H1 (cell line): ENCODE measurements around the gene FAU. TPM values are rescaled to one million over a fixed set of nuclear protein-coding genes. Genes with fewer than 3 reads are reported as not detected.

Experiments used
- CTCF ChIA-PET: fragments of 300-600 bp; sonication (Branson Sonifier 250); formaldehyde crosslinking; loops from one replicate; lab custom pipeline; 2021; ENCODE audit not compliant: partially characterized antibody; lab: Charles Lee
- POLR2A ChIA-PET: fragments of 300-600 bp; sonication (Branson Sonifier 250); formaldehyde crosslinking; loops from one replicate; lab custom pipeline; 2021; ENCODE audit warnings: inconsistent platforms; ENCODE audit not compliant: partially characterized antibody; lab: Charles Lee
- DNase-seq, 2 experiments: peaks; one replicate each; pipeline versions ENCODE4 v3.0.0 to v3.0.0-alpha.2; 2010 to 2022; ENCODE audit warnings: low spot score in 2 of 2, low read depth in 1 of 2, mixed read lengths in 1 of 2
- FAIRE-seq: peaks from 2 replicates; lab custom pipeline; 2011; peaks lifted over from hg19 to GRCh38; lab: Jason Lieb, UNC
- H2AFZ ChIP-seq: 2 replicates; pipeline ENCODE4 v1.8.1; 2012; ENCODE audit warnings: low read length, inconsistent platforms
- H2AK5ac ChIP-seq: 2 replicates; pipeline ENCODE4 v1.6.1; 2013; ENCODE audit warnings: low read depth, low read length
- H2BK120ac ChIP-seq: replicated peaks from 2 replicates; pipeline ENCODE3; 2013; ENCODE audit warnings: low read depth, low read length, inconsistent platforms
- H2BK12ac ChIP-seq: 2 replicates; pipeline ENCODE4 v1.6.1; 2013; ENCODE audit warnings: low read depth, low read length
- H2BK15ac ChIP-seq: 2 replicates; pipeline ENCODE4 v1.6.1; 2013; ENCODE audit warnings: low read length
- H2BK20ac ChIP-seq: 2 replicates; pipeline ENCODE4 v1.6.1; 2013; ENCODE audit warnings: low read length
- H2BK5ac ChIP-seq: 2 replicates; pipeline ENCODE4 v1.6.1; 2013; ENCODE audit warnings: low read depth, low read length
- H3K14ac ChIP-seq: 2 replicates; pipeline ENCODE4 v1.6.1; 2013; ENCODE audit warnings: inconsistent platforms; ENCODE audit not compliant: insufficient read length
- H3K18ac ChIP-seq: 2 replicates; pipeline ENCODE4 v1.6.1; 2013; ENCODE audit warnings: low read length; ENCODE audit errors: extremely low read depth
- H3K23ac ChIP-seq: 2 replicates; pipeline ENCODE4 v1.6.1; 2013; ENCODE audit warnings: inconsistent platforms; ENCODE audit not compliant: insufficient read length
- H3K23me2 ChIP-seq: 2 replicates; pipeline ENCODE4 v1.6.1; 2013; ENCODE audit warnings: low read depth, low read length
- H3K27ac ChIP-seq: 2 replicates; pipeline ENCODE4 v1.6.1; 2011; ENCODE audit warnings: low read depth, low read length, inconsistent platforms
- H3K27me3 ChIP-seq, 4 experiments: replicated peaks in 1 of 4; 1 replicate in 1 of 4; 2 replicates in 3 of 4; pipeline versions ENCODE4 v1.6.1 to v1.8.1; 2011 to 2013; ENCODE audit warnings: low read length in 3 of 4, mild to moderate bottlenecking in 3 of 4, inconsistent platforms in 2 of 4, mixed read lengths in 2 of 4, moderate library complexity in 1 of 4; ENCODE audit not compliant: control insufficient read depth in 3 of 4, insufficient read depth in 3 of 4; ENCODE audit errors: extremely low read depth in 1 of 4
- H3K36me3 ChIP-seq, 4 experiments: 2 replicates each; pipeline versions ENCODE4 v1.6.1 to v1.8.1; 2011 to 2013; ENCODE audit warnings: mild to moderate bottlenecking in 4 of 4, low read length in 3 of 4, moderate library complexity in 2 of 4, control low read depth in 1 of 4, inconsistent platforms in 1 of 4; ENCODE audit not compliant: insufficient read depth in 4 of 4, control insufficient read depth in 2 of 4
- H3K4ac ChIP-seq: replicated peaks from 2 replicates; pipeline ENCODE3; 2013; ENCODE audit warnings: low read length, low read depth, mixed read lengths, inconsistent platforms; ENCODE audit not compliant: insufficient read length
- H3K4me1 ChIP-seq, 4 experiments: replicated peaks in 1 of 4; 1 replicate in 1 of 4; 2 replicates in 3 of 4; pipeline versions ENCODE4 v1.6.1 to v1.8.1; 2011 to 2013; ENCODE audit warnings: low read length in 3 of 4, inconsistent platforms in 2 of 4, mixed read lengths in 1 of 4; ENCODE audit not compliant: insufficient read depth in 4 of 4, control insufficient read depth in 3 of 4
- H3K4me2 ChIP-seq, 2 experiments: 2 replicates each; pipeline versions ENCODE4 v1.6.1 to v1.8.1; 2011 to 2013; ENCODE audit warnings: low read depth in 2 of 2, low read length in 2 of 2, control low read depth in 1 of 2, inconsistent platforms in 1 of 2, mild to moderate bottlenecking in 1 of 2; ENCODE audit not compliant: insufficient read depth in 1 of 2
- H3K4me3 ChIP-seq, 4 experiments: fragments of 200-600, 300-600 bp in 1 of 4; sonication (generic), shearing (Covaris generic), sonication (Bioruptor Twin) in 1 of 4; 2 replicates each; pipeline versions ENCODE4 v1.5.1 to v1.8.1; 2011 to 2016; ENCODE audit warnings: low read length in 4 of 4, low read depth in 3 of 4, control low read depth in 2 of 4, inconsistent platforms in 2 of 4, mild to moderate bottlenecking in 2 of 4, mixed read lengths in 1 of 4, moderate library complexity in 1 of 4; ENCODE audit not compliant: insufficient read depth in 2 of 4; ENCODE audit errors: extremely low read depth in 1 of 4
- H3K56ac ChIP-seq: replicated peaks from 2 replicates; pipeline ENCODE3; 2013; ENCODE audit warnings: low read depth, mild to moderate bottlenecking, mixed read lengths, low read length, inconsistent platforms; ENCODE audit not compliant: insufficient read length
- H3K79me1 ChIP-seq: 2 replicates; pipeline ENCODE4 v1.6.1; 2013; ENCODE audit warnings: low read depth, low read length, control low read depth
- H3K79me2 ChIP-seq, 2 experiments: 2 replicates each; pipeline versions ENCODE4 v1.6.1 to v1.8.1; 2012 to 2013; ENCODE audit warnings: low read length in 2 of 2, mild to moderate bottlenecking in 2 of 2, inconsistent platforms in 1 of 2; ENCODE audit not compliant: insufficient read depth in 2 of 2, control insufficient read depth in 1 of 2
- H3K9ac ChIP-seq, 4 experiments: replicated peaks in 1 of 4; 1 replicate in 1 of 4; 2 replicates in 3 of 4; pipeline versions ENCODE4 v1.6.1 to v1.8.1; 2011 to 2013; ENCODE audit warnings: low read depth in 3 of 4, low read length in 3 of 4, control low read depth in 2 of 4, mild to moderate bottlenecking in 2 of 4, moderate library complexity in 2 of 4, inconsistent platforms in 1 of 4; ENCODE audit errors: extremely low read depth in 1 of 4
- H3K9me3 ChIP-seq, 2 experiments: 2 replicates each; pipeline versions ENCODE4 v1.6.1 to v1.8.1; 2012 to 2013; ENCODE audit warnings: mild to moderate bottlenecking in 2 of 2, moderate library complexity in 2 of 2, control low read depth in 1 of 2, inconsistent platforms in 1 of 2, low read depth in 1 of 2, low read length in 1 of 2, mixed read lengths in 1 of 2; ENCODE audit not compliant: insufficient read depth in 2 of 2
- H4K20me1 ChIP-seq, 2 experiments: replicated peaks in 1 of 2; 2 replicates each; pipeline versions ENCODE3 to v1.8.1; 2011 to 2013; ENCODE audit warnings: inconsistent platforms in 2 of 2, low read length in 2 of 2, mild to moderate bottlenecking in 1 of 2; ENCODE audit not compliant: insufficient read depth in 2 of 2, control insufficient read depth in 1 of 2
- H4K5ac ChIP-seq: 2 replicates; pipeline ENCODE4 v1.6.1; 2013; ENCODE audit warnings: low read length, low read depth, mixed read lengths, inconsistent platforms; ENCODE audit not compliant: insufficient read length
- H4K8ac ChIP-seq: 2 replicates; pipeline ENCODE4 v1.8.0; 2013; ENCODE audit warnings: mild to moderate bottlenecking, moderate library complexity, low read length, inconsistent platforms; ENCODE audit not compliant: insufficient read depth; ENCODE audit errors: extremely low read depth
- H4K91ac ChIP-seq: replicated peaks from 2 replicates; pipeline ENCODE3; 2013; ENCODE audit warnings: low read length, mixed read lengths, inconsistent platforms; ENCODE audit not compliant: insufficient read length
- BACH1 ChIP-seq: IDR thresholded peaks from 2 replicates; pipeline ENCODE4 v1.6.1; 2012; ENCODE audit warnings: low read length, improper control_type of control experiment
- EGR1 ChIP-seq: IDR thresholded peaks from 2 replicates; pipeline ENCODE4 v1.6.1; 2011; ENCODE audit warnings: low read depth, low read length, borderline replicate concordance
- POU5F1 ChIP-seq: IDR thresholded peaks from 2 replicates; pipeline ENCODE4 v1.6.1; 2011; ENCODE audit warnings: low read depth, mild to moderate bottlenecking, low read length, moderate library complexity
- SP1 ChIP-seq: IDR thresholded peaks from 2 replicates; pipeline ENCODE4 v1.6.1; 2011; ENCODE audit warnings: low read depth, low read length
- polyA plus RNA-seq, 7 experiments: library from polyadenylated mRNA; depleted of rRNA in 3 of 7; stranded (reverse) in 5 of 7; unstranded in 2 of 7; fragments of >200 nt in 5 of 7; fragments of 200-250 nt in 2 of 7; gene quantifications; 1 replicate in 5 of 7; 2 replicates in 1 of 7; 4 replicates in 1 of 7; pipeline versions ENCODE4 v1.2.1 to v1.2.3, GENCODE V29; 2011 to 2013; ENCODE audit warnings: missing spikeins in 2 of 7, mixed read lengths in 2 of 7
- total RNA-seq: library from RNA; stranded (reverse); fragmentation: NEBNext Ultra II Directional; extraction: Animal tissue kit (Norgen Biotek cat#: 25700); gene quantifications from 2 replicates; pipeline ENCODE4 v1.2.1, GENCODE V29; 2021

The FAU gene
- total and polyA plus RNA-seq, 2 of the 8 experiments (the other 6 are each of a cell fraction or from before 2014, with no cell fraction given): 826 to 896 TPM

DNA sequence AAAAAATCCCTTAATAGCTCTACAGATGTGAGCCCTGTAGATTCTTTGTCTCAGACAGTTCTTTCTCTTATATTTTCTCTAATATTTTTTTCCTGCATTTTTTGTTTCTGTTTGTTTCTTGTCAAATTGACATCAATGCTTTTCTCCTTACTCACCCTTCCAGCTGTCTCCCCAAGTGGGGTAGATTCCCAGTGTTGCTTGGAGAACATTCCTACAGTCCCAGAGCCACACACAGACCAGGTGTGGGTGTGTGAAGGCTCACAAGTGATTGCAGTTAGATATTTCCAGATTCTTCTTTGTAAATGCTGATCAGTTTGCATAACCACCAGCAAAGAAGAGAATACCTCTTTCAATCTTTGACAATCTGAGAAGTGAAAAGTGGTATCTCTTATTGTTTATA lies 18.5 kb downstream of the FAU start:
- H3K4ac ChIP-seq: no peak overlapping the region
- H3K9me3 ChIP-seq: no peaks in the 10 kb centered on the region
- CTCF ChIA-PET: interaction anchor here (1.2 to 1.8 kb wide), 4 partner anchors 9 to 58 kb away, joined by 3 to 6 read pairs (median 3); partner anchors contain the start of genes TM7SF2 and ZNHIT2
- no peak overlapping the region for H2BK15ac ChIP-seq
- peaks cover 3% of the 10 kb centered on the region; the same call in 1 of the 2 replicates for H3K79me1 ChIP-seq
- H3K23ac ChIP-seq: no peak overlapping the region
- H3K14ac ChIP-seq: no peak overlapping the region
- no peak overlapping the region for H3K9ac ChIP-seq
- no peaks in the 10 kb centered on the region for H3K4me1 ChIP-seq
- H2BK5ac ChIP-seq: no peak overlapping the region
- H3K23me2 ChIP-seq: no peaks in the 10 kb centered on the region
- peaks cover 0 to 11% (median under 1%) of the 10 kb centered on the region in 4 experiments; a peak in 2 of 8 replicates for H3K36me3 ChIP-seq
- no peak overlapping the region for H3K4me2 ChIP-seq
- no peak overlapping the region for H3K18ac ChIP-seq
- DNase-seq (no peak), FAIRE-seq (no peak)
- peaks cover 0 to 9% of the 10 kb centered on the region in 2 experiments for H4K20me1 ChIP-seq
- H3K79me2 ChIP-seq: peaks cover 0 to 2% of the 10 kb centered on the region in 2 experiments; a peak in 1 of 4 replicates
- no peak overlapping the region for H3K56ac ChIP-seq
- POLR2A ChIA-PET: interaction anchor here (0.5 to 3.7 kb wide), 8 partner anchors 8 to 224 kb away, joined by 3 to 31 read pairs (median 4); partner anchors contain the start of genes TM7SF2 and ZNHIT2
- no peak overlapping the region for H2AK5ac ChIP-seq
- H4K91ac ChIP-seq: no peak overlapping the region
- H2AFZ ChIP-seq: no peak overlapping the region
- no peaks in the 10 kb centered on the region for H3K27me3 ChIP-seq
- no peak overlapping the region for H3K4me3 ChIP-seq
- no peak overlapping the region for H4K5ac ChIP-seq
- H4K8ac ChIP-seq: no peak overlapping the region
- H2BK12ac ChIP-seq: no peak overlapping the region
- no peak overlapping the region for H2BK20ac ChIP-seq
- no peak overlapping the region for H3K27ac ChIP-seq
- TF ChIP-seq EGR1: no peak
- no peak for TF ChIP-seq BACH1
- no peak for TF ChIP-seq SP1
- no peak for TF ChIP-seq POU5F1
- H2BK120ac ChIP-seq: no peak overlapping the region
